Aorta (tissue), 5 donors: ENCODE data around the gene PPP4R2. TPM values are rescaled to one million over a fixed set of nuclear protein-coding genes. Genes with fewer than 3 reads are reported as not detected.
A peak's percentile ranks its signal among the peaks of the same experiment; 100 is the strongest.

Source experiments
- ATAC-seq: fragments of 200-7000 bp; cut with Tn5 transposase; one replicate; pipeline ENCODE4 v1.9.1; 2022; ENCODE audit warnings: moderate library complexity; ENCODE audit not compliant: low FRiP score
- DNase-seq, 2 donors: peaks; one replicate each; pipeline ENCODE4 v3.0.0-alpha.2; 2020
- H3K27ac ChIP-seq, 2 donors: one replicate each; pipeline ENCODE4 v1.5.1; 2013; ENCODE audit warnings: low read length in 2 of 2, mild to moderate bottlenecking in 2 of 2, moderate library complexity in 2 of 2, control low read depth in 1 of 2, inconsistent platforms in 1 of 2, low read depth in 1 of 2
- H3K27me3 ChIP-seq, 2 donors: one replicate each; pipeline ENCODE4 v1.6.1; 2013; ENCODE audit warnings: control low read depth in 1 of 2, low read length in 1 of 2, mild to moderate bottlenecking in 1 of 2, moderate library complexity in 1 of 2; ENCODE audit not compliant: insufficient read depth in 2 of 2, control insufficient read depth in 1 of 2
- H3K36me3 ChIP-seq, 2 donors: one replicate each; pipeline ENCODE4 v1.6.1; 2013; ENCODE audit warnings: control low read depth in 1 of 2, low read length in 1 of 2, mild to moderate bottlenecking in 1 of 2; ENCODE audit not compliant: insufficient read depth in 2 of 2, control insufficient read depth in 1 of 2
- H3K4me1 ChIP-seq, 2 donors: one replicate each; pipeline ENCODE4 v1.6.1; 2013; ENCODE audit warnings: low read length in 2 of 2, control low read depth in 1 of 2, mild to moderate bottlenecking in 1 of 2, moderate library complexity in 1 of 2; ENCODE audit not compliant: insufficient read depth in 2 of 2, control insufficient read depth in 1 of 2
- H3K4me3 ChIP-seq, 2 donors: one replicate each; pipeline ENCODE4 v1.5.1; 2013; ENCODE audit warnings: low read length in 2 of 2, control low read depth in 1 of 2, mild to moderate bottlenecking in 1 of 2
- H3K9me3 ChIP-seq: one replicate; pipeline ENCODE4 v1.6.1; 2013; ENCODE audit warnings: mild to moderate bottlenecking, low read length; ENCODE audit not compliant: control insufficient read depth
- WGBS, 2 donors: extraction: QIAGEN DNeasy Blood & Tissue Kit; methylation state at CpG; one replicate each; pipeline ENCODE4 v1.1.7; 2013; 5-methylcytosine and 5-hydroxymethylcytosine counted together
- intact Hi-C, 2 donors: fragments of 100-400 bp; cut with DNase I; formaldehyde crosslinking; loops; one replicate each; pipeline versions ENCODE4 v1.14.2 to v1.15.0; 2022
- polyA plus RNA-seq, 2 donors: library from polyadenylated mRNA; stranded (reverse); fragments of 200-250 nt; gene quantifications; one replicate each; pipeline ENCODE4 v1.2.3, GENCODE V29; 2013
- total RNA-seq, 2 donors: library from RNA; stranded (reverse); fragmentation: NEBNext Ultra II Directional; extraction: Animal tissue kit (Norgen Biotek cat#: 25700); gene quantifications; one replicate each; pipeline ENCODE4 v1.2.1, GENCODE V29; 2021
- donor health status: healthy with polysubstance abuse.
- donor health status: Bipolar disorder and iron deficiency.
- donor health status: DM: no; HTN: no; CAD: no.
- donor health status: DM: no; HTN: no; CAD: no.
- donor health status: DM: yes; HTN: yes; CAD: no.

The PPP4R2 gene
- total and polyA plus RNA-seq, 4 donors = 16.0 to 70.7 (median 40.8) TPM

- WGBS, 2 donors = 82 to 88% methylated on average over 1 of the region's 1 CpG
- H3K27me3 ChIP-seq = no peaks in the 10 kb centered on the region
- H3K4me1 ChIP-seq = peaks cover 0 to 3% of the 10 kb centered on the region in 2 donors
- H3K27ac ChIP-seq = no peak overlapping the region
- no peaks in the 10 kb centered on the region for H3K9me3 ChIP-seq
- intact Hi-C loops = no loop called here
- H3K36me3 ChIP-seq = peaks cover 0 to 2% of the 10 kb centered on the region in 2 donors
- DNase-seq (no peak), ATAC-seq (no peak)
- H3K4me3 ChIP-seq = no peak overlapping the region
These were observed 76.0 kb downstream of the PPP4R2 start for GRCh38 chr3:73072634-73073033.

GRCh38 chr3:73073091-73073707, 76.6 kb downstream of the PPP4R2 start:
- Histone ChIP-seq H3K4me3 (no peak overlapping the region), H3K27me3 (no peaks in the 10 kb centered on the region), H3K27ac (no peak overlapping the region), H3K36me3 (peaks cover 0 to 2% of the 10 kb centered on the region in 2 donors), H3K4me1 (peaks cover 0 to 3% of the 10 kb centered on the region in 2 donors), H3K9me3 (no peaks in the 10 kb centered on the region)
- intact Hi-C loops = no loop called here
- ATAC-seq (no peak), DNase-seq (no peak)
- 65 to 69% methylated on average over 4 of the region's 4 CpGs for WGBS, 2 donors

GRCh38 chr3:73074781-73075180, 78.2 kb downstream of the PPP4R2 start:
- Histone ChIP-seq H3K9me3 (no peaks in the 10 kb centered on the region), H3K27me3 (no peaks in the 10 kb centered on the region), H3K4me3 (no peak overlapping the region), H3K36me3 (no peaks in the 10 kb centered on the region), H3K4me1 (peaks cover 0 to 3% of the 10 kb centered on the region in 2 donors), H3K27ac (no peak overlapping the region)
- intact Hi-C loops = no loop called here
- WGBS, 2 donors = 74 to 77% methylated on average over 8 of the region's 8 CpGs
- ATAC-seq = no peak
- no peak for DNase-seq

GRCh38 chr3:73080216-73080966, 83.8 kb downstream of the PPP4R2 start:
- H3K27ac ChIP-seq = no peak overlapping the region
- no peaks in the 10 kb centered on the region for H3K36me3 ChIP-seq
- no peaks in the 10 kb centered on the region for H3K27me3 ChIP-seq
- ATAC-seq (no peak), DNase-seq (no peak)
- WGBS, 2 donors = 87 to 89% methylated on average over 17 of the region's 17 CpGs
- intact Hi-C loops = loop anchor here (5.0 to 10.0 kb wide), 4 partner anchors 146 to 1366 kb away; partner anchors contain the start of gene EIF4E3 (in 1 of the 2)
- no peaks in the 10 kb centered on the region for H3K4me1 ChIP-seq
- H3K9me3 ChIP-seq = no peaks in the 10 kb centered on the region
- H3K4me3 ChIP-seq = no peak overlapping the region

GRCh38 chr3:73081140-73081539, 84.5 kb downstream of the PPP4R2 start:
- Histone ChIP-seq H3K36me3 (no peaks in the 10 kb centered on the region), H3K27me3 (no peaks in the 10 kb centered on the region), H3K9me3 (no peaks in the 10 kb centered on the region), H3K4me3 (no peak overlapping the region), H3K4me1 (no peaks in the 10 kb centered on the region), H3K27ac (no peak overlapping the region)
- ATAC-seq (no peak), DNase-seq (no peak)
- intact Hi-C loops = loop anchor here (5.0 to 10.0 kb wide), 4 partner anchors 146 to 1366 kb away; partner anchors contain the start of gene EIF4E3 (in 1 of the 2)
- WGBS, 2 donors = 93 to 96% methylated on average over 8 of the region's 8 CpGs

- no peaks in the 10 kb centered on the region for H3K36me3 ChIP-seq
- WGBS, 2 donors = 88 to 98% methylated on average over 2 of the region's 2 CpGs
- H3K4me1 ChIP-seq = no peaks in the 10 kb centered on the region
- no peak overlapping the region for H3K27ac ChIP-seq
- no peaks in the 10 kb centered on the region for H3K9me3 ChIP-seq
- H3K4me3 ChIP-seq = no peak overlapping the region
- no peak for DNase-seq
- H3K27me3 ChIP-seq = no peaks in the 10 kb centered on the region
- ATAC-seq = no peak
- intact Hi-C loops = loop anchor here (5.0 to 10.0 kb wide), 4 partner anchors 149 to 1369 kb away; partner anchors contain the start of gene EIF4E3 (in 1 of the 2)
These were observed 87.6 kb downstream of the PPP4R2 start for GRCh38 chr3:73084170-73084569.

GRCh38 chr3:73086071-73086494, 89.5 kb downstream of the PPP4R2 start:
- ATAC-seq (peak; percentile 83), DNase-seq (no peak)
- Histone ChIP-seq H3K9me3 (no peaks in the 10 kb centered on the region), H3K36me3 (no peaks in the 10 kb centered on the region), H3K4me3 (no peak overlapping the region), H3K27ac (no peak overlapping the region), H3K27me3 (no peaks in the 10 kb centered on the region), H3K4me1 (no peaks in the 10 kb centered on the region)
- intact Hi-C loops = loop anchor here (5.0 to 10.0 kb wide), 4 partner anchors 151 to 1371 kb away; partner anchors contain the start of gene EIF4E3 (in 1 of the 2)
- WGBS, 2 donors = 21 to 24% methylated on average over 8 of the region's 8 CpGs

GRCh38 chr3:73094129-73094528, 97.5 kb downstream of the PPP4R2 start:
- Histone ChIP-seq H3K27ac (no peak overlapping the region), H3K27me3 (no peaks in the 10 kb centered on the region), H3K4me1 (no peaks in the 10 kb centered on the region), H3K9me3 (peaks cover 1% of the 10 kb centered on the region), H3K36me3 (no peaks in the 10 kb centered on the region), H3K4me3 (no peak overlapping the region)
- intact Hi-C loops = no loop called here
- WGBS, 2 donors = 91 to 98% methylated on average over 6 of the region's 6 CpGs
- DNase-seq = no peak
- ATAC-seq = no peak
